Measurements from ENCODE around the gene GLYR1. TPM values are rescaled to one million over a fixed set of nuclear protein-coding genes. Genes with fewer than 3 reads are reported as not detected.

The GLYR1 gene
- total RNA-seq, 5 donors from 2014 or later (not counting 1 experiment from before 2014, with no cell fraction given) = 95.5 to 106 (median 102) TPM

GRCh38 chr16:4797805-4798252, 49.3 kb downstream of the GLYR1 start:
- H3K4me1 Mint-ChIP-seq = peaks cover 7 to 12% (median 11%) of the 10 kb centered on the region in 3 donors
- WGBS (ENCODE audit: insufficient coverage) = 91% methylated on average over 15 of the region's 22 CpGs
- ChIA-PET CTCF (no interaction called here), POLR2A (no interaction called here)
- H3K9me3 ChIP-seq = no peaks in the 10 kb centered on the region
- H3K27me3 ChIP-seq (replicated peaks in 1 of 2; ENCODE audit: control insufficient read depth in 2 of 2, extremely low read depth in 1 of 2, insufficient read depth in 2 of 2, low read length in 1 of 2) = no peaks in the 10 kb centered on the region
- H3K36me3 Mint-ChIP-seq = no peaks in the 10 kb centered on the region
- no peaks in the 10 kb centered on the region for H3K9me3 Mint-ChIP-seq
- peaks cover 2 to 18% of the 10 kb centered on the region in 2 experiments for H3K4me1 ChIP-seq (ENCODE audit: control insufficient read depth in 1 of 2, extremely low read depth in 1 of 2, insufficient read depth in 2 of 2, low read length in 2 of 2)
- H3K27me3 Mint-ChIP-seq = no peaks in the 10 kb centered on the region
- no peak overlapping the region for H3K27ac ChIP-seq (ENCODE audit: low read length)
- no peak overlapping the region for H3K27ac Mint-ChIP-seq
- H3K36me3 ChIP-seq (ENCODE audit: control insufficient read depth in 2 of 2, extremely low read depth in 1 of 2, insufficient read depth in 1 of 2, low read length in 1 of 2) = peaks cover 0 to 3% of the 10 kb centered on the region in 2 donors
- H3K4me3 ChIP-seq (ENCODE audit: control insufficient read depth in 1 of 2, extremely low read depth in 1 of 2, low read length in 1 of 2) = no peak overlapping the region
- no peak overlapping the region for H3K4me3 Mint-ChIP-seq
- ATAC-seq (replicated peaks in 1 of 4) (no peak), DNase-seq (no peak)

- no peak for DNase-seq
- no peak overlapping the region for H3K27ac Mint-ChIP-seq
- CTCF ChIA-PET = no interaction called here
- no peaks in the 10 kb centered on the region for H3K36me3 Mint-ChIP-seq
- no peaks in the 10 kb centered on the region for H3K9me3 ChIP-seq
- no peak overlapping the region for H3K4me3 ChIP-seq (ENCODE audit: control insufficient read depth in 1 of 2, extremely low read depth in 1 of 2, low read length in 1 of 2)
- WGBS (ENCODE audit: insufficient coverage) = 94% methylated on average over 11 of the region's 21 CpGs
- H3K27me3 ChIP-seq (replicated peaks in 1 of 2; ENCODE audit: control insufficient read depth in 2 of 2, extremely low read depth in 1 of 2, insufficient read depth in 2 of 2, low read length in 1 of 2) = no peaks in the 10 kb centered on the region
- H3K9me3 Mint-ChIP-seq = no peaks in the 10 kb centered on the region
- H3K4me1 ChIP-seq (ENCODE audit: control insufficient read depth in 1 of 2, extremely low read depth in 1 of 2, insufficient read depth in 2 of 2, low read length in 2 of 2) = peaks cover 2 to 18% of the 10 kb centered on the region in 2 experiments
- POLR2A ChIA-PET = no interaction called here
- no peaks in the 10 kb centered on the region for H3K27me3 Mint-ChIP-seq
- ATAC-seq (replicated peaks in 1 of 4) = no peak
- no peak overlapping the region for H3K4me3 Mint-ChIP-seq
- H3K27ac ChIP-seq (ENCODE audit: low read length) = no peak overlapping the region
- H3K4me1 Mint-ChIP-seq = peaks cover 7 to 12% (median 11%) of the 10 kb centered on the region in 3 donors
- peaks cover 0 to 3% of the 10 kb centered on the region in 2 donors for H3K36me3 ChIP-seq (ENCODE audit: control insufficient read depth in 2 of 2, extremely low read depth in 1 of 2, insufficient read depth in 1 of 2, low read length in 1 of 2)
Measured at GRCh38 chr16:4796982-4797804, 49.9 kb downstream of the GLYR1 start.

GRCh38 chr16:4795828-4796572, 51.1 kb downstream of the GLYR1 start:
- Histone ChIP-seq H3K27ac (ENCODE audit: low read length) (no peak overlapping the region), H3K9me3 (no peaks in the 10 kb centered on the region), H3K27me3 (replicated peaks in 1 of 2; ENCODE audit: control insufficient read depth in 2 of 2, extremely low read depth in 1 of 2, insufficient read depth in 2 of 2, low read length in 1 of 2) (no peaks in the 10 kb centered on the region), H3K36me3 (ENCODE audit: control insufficient read depth in 2 of 2, extremely low read depth in 1 of 2, insufficient read depth in 1 of 2, low read length in 1 of 2) (peaks cover 0 to 3% of the 10 kb centered on the region in 2 donors), H3K4me3 (ENCODE audit: control insufficient read depth in 1 of 2, extremely low read depth in 1 of 2, low read length in 1 of 2) (no peak overlapping the region), H3K4me1 (ENCODE audit: control insufficient read depth in 1 of 2, extremely low read depth in 1 of 2, insufficient read depth in 2 of 2, low read length in 2 of 2) (peaks cover 0 to 7% of the 10 kb centered on the region in 2 experiments)
- ATAC-seq (replicated peaks in 1 of 4) (no peak), DNase-seq (no peak)
- CTCF ChIA-PET = no interaction called here
- Mint-ChIP-seq H3K4me1 (peaks cover 7% of the 10 kb centered on the region in 3 donors), H3K4me3 (no peak overlapping the region), H3K27me3 (no peaks in the 10 kb centered on the region), H3K9me3 (no peaks in the 10 kb centered on the region), H3K27ac (no peak overlapping the region), H3K36me3 (no peaks in the 10 kb centered on the region)
- POLR2A ChIA-PET = interaction anchor here in 1 of 2 donors (0.5 kb wide), 1 partner anchor 46 kb away, joined by 3 read pairs; no protein-coding TSS in a partner anchor
- 90% methylated on average over 25 of the region's 30 CpGs for WGBS (ENCODE audit: insufficient coverage)

GRCh38 chr16:4795181-4795827, 51.8 kb downstream of the GLYR1 start, which contains the start of gene SMIM22:
Gene SMIM22, plus strand, starts transcription at chr16:4795369. Its CDS starts 366 bp downstream, at chr16:4795735.
- Histone ChIP-seq H3K27me3 (replicated peaks in 1 of 2; ENCODE audit: control insufficient read depth in 2 of 2, extremely low read depth in 1 of 2, insufficient read depth in 2 of 2, low read length in 1 of 2) (peaks cover 0 to under 1% of the 10 kb centered on the region in 2 experiments), H3K9me3 (no peaks in the 10 kb centered on the region), H3K4me3 (ENCODE audit: control insufficient read depth in 1 of 2, extremely low read depth in 1 of 2, low read length in 1 of 2) (no peak within 1 kb of the TSS), H3K36me3 (ENCODE audit: control insufficient read depth in 2 of 2, extremely low read depth in 1 of 2, insufficient read depth in 1 of 2, low read length in 1 of 2) (peaks cover 0 to 3% of the 10 kb centered on the region in 2 donors), H3K4me1 (ENCODE audit: control insufficient read depth in 1 of 2, extremely low read depth in 1 of 2, insufficient read depth in 2 of 2, low read length in 2 of 2) (peaks cover 0 to under 1% of the 10 kb centered on the region in 2 experiments), H3K27ac (ENCODE audit: low read length) (no peak within 1 kb of the TSS)
- no peak within 1 kb of the TSS for H3K27ac Mint-ChIP-seq
- WGBS (ENCODE audit: insufficient coverage) = 88% methylated on average over 13 of the region's 14 CpGs
- H3K27me3 Mint-ChIP-seq = no peaks in the 10 kb centered on the region
- H3K9me3 Mint-ChIP-seq = no peaks in the 10 kb centered on the region
- CTCF ChIA-PET = no interaction called here
- H3K36me3 Mint-ChIP-seq = no peaks in the 10 kb centered on the region
- H3K4me1 Mint-ChIP-seq = peaks cover under 1% of the 10 kb centered on the region in 3 donors
- no peak for ATAC-seq (replicated peaks in 1 of 4)
- POLR2A ChIA-PET = interaction anchor here in 1 of 2 donors (0.5 kb wide), 1 partner anchor 47 kb away, joined by 3 read pairs; no protein-coding TSS in a partner anchor
- no peak for DNase-seq
- no peak within 1 kb of the TSS for H3K4me3 Mint-ChIP-seq

- Mint-ChIP-seq H3K27me3 (no peaks in the 10 kb centered on the region), H3K9me3 (no peaks in the 10 kb centered on the region), H3K36me3 (no peaks in the 10 kb centered on the region), H3K4me3 (no peak overlapping the region), H3K27ac (no peak overlapping the region), H3K4me1 (no peaks in the 10 kb centered on the region)
- Histone ChIP-seq H3K4me1 (ENCODE audit: control insufficient read depth in 1 of 2, extremely low read depth in 1 of 2, insufficient read depth in 2 of 2, low read length in 2 of 2) (no peaks in the 10 kb centered on the region), H3K27me3 (replicated peaks in 1 of 2; ENCODE audit: control insufficient read depth in 2 of 2, extremely low read depth in 1 of 2, insufficient read depth in 2 of 2, low read length in 1 of 2) (peaks cover 0 to 6% of the 10 kb centered on the region in 2 experiments), H3K27ac (ENCODE audit: low read length) (no peak overlapping the region), H3K4me3 (ENCODE audit: control insufficient read depth in 1 of 2, extremely low read depth in 1 of 2, low read length in 1 of 2) (no peak overlapping the region), H3K9me3 (no peaks in the 10 kb centered on the region), H3K36me3 (ENCODE audit: control insufficient read depth in 2 of 2, extremely low read depth in 1 of 2, insufficient read depth in 1 of 2, low read length in 1 of 2) (no peaks in the 10 kb centered on the region)
- DNase-seq = no peak
- WGBS (ENCODE audit: insufficient coverage) = 83% methylated on average over 2 of the region's 13 CpGs
- CTCF ChIA-PET = no interaction called here
- POLR2A ChIA-PET = no interaction called here
- no peak for ATAC-seq (replicated peaks in 1 of 4)
Measured at GRCh38 chr16:4792951-4793513, 54.1 kb downstream of the GLYR1 start.

- Histone ChIP-seq H3K27me3 (replicated peaks in 1 of 2; ENCODE audit: control insufficient read depth in 2 of 2, extremely low read depth in 1 of 2, insufficient read depth in 2 of 2, low read length in 1 of 2) (peaks cover 0 to 6% of the 10 kb centered on the region in 2 experiments), H3K36me3 (ENCODE audit: control insufficient read depth in 2 of 2, extremely low read depth in 1 of 2, insufficient read depth in 1 of 2, low read length in 1 of 2) (no peaks in the 10 kb centered on the region), H3K27ac (ENCODE audit: low read length) (no peak overlapping the region), H3K9me3 (no peaks in the 10 kb centered on the region), H3K4me3 (ENCODE audit: control insufficient read depth in 1 of 2, extremely low read depth in 1 of 2, low read length in 1 of 2) (no peak overlapping the region), H3K4me1 (ENCODE audit: control insufficient read depth in 1 of 2, extremely low read depth in 1 of 2, insufficient read depth in 2 of 2, low read length in 2 of 2) (no peaks in the 10 kb centered on the region)
- DNase-seq (no peak), ATAC-seq (replicated peaks in 1 of 4) (no peak)
- Mint-ChIP-seq H3K27ac (no peak overlapping the region), H3K27me3 (no peaks in the 10 kb centered on the region), H3K4me3 (no peak overlapping the region), H3K4me1 (no peaks in the 10 kb centered on the region), H3K9me3 (no peaks in the 10 kb centered on the region), H3K36me3 (no peaks in the 10 kb centered on the region)
- WGBS (ENCODE audit: insufficient coverage) = 75% methylated on average over 4 of the region's 10 CpGs
- ChIA-PET POLR2A (no interaction called here), CTCF (no interaction called here)
Measured at GRCh38 chr16:4790871-4791270, 56.2 kb downstream of the GLYR1 start.

Measured in T-cell (primary cell).